HEK293T (cell line): ENCODE results near the gene CST6.

Experiments
- FOXM1 ChIP-seq: fragments of 450-650 bp; IDR thresholded peaks from 2 replicates; pipeline ENCODE4 v1.6.1; 2017; ENCODE audit warnings: mild to moderate bottlenecking, borderline replicate concordance
- LEF1 ChIP-seq: fragments of 450-650 bp; IDR thresholded peaks from 2 replicates; pipeline ENCODE4 v1.6.1; 2017; ENCODE audit warnings: mild to moderate bottlenecking, borderline replicate concordance
- PKNOX1 ChIP-seq: fragments of 450-650 bp; IDR thresholded peaks from 2 replicates; pipeline ENCODE4 v1.6.1; 2016
- ZNF384 ChIP-seq: fragments of 450-650 bp; IDR thresholded peaks from 2 replicates; pipeline ENCODE4 v1.6.1; 2016

GRCh38 chr11:66013762-66014100 lies 1.9 kb downstream of the CST6 start:
- TF ChIP-seq FOXM1 (no peak), LEF1 (no peak), ZNF384 (no peak), PKNOX1 (no peak)
